ENCODE data around the gene DDR2. TPM values are rescaled to one million over a fixed set of nuclear protein-coding genes. Genes with fewer than 3 reads are reported as not detected.

DDR2 gene
- total and polyA plus RNA-seq, 12 donors, result 5.1 to 32.0 (median 20.8) TPM

DNA sequence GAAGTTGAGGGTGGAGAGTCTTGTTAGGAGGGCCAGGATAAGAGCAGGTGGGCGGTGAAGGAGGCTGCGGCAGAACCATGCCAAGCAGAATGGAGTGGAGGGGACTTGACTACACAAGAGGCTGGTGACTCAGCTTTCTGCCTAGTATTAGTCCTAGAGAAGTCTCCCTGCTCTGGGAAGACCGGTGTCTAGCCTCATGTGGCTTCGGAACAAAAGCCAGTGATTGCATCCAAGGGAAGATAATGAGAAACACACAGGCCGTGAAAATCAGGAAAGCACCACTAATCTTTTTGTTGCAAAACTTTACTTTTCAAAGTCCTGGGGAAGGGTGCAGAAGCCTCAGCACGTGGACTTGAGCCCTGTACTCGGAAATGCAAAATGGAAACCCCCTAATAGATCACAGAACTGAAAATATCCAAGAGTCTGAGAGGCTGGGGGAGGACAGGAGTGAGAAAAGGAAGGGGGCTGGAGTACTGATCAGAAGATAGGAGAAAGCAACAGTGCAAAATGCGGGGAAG, 31.4 kb downstream of the DDR2 start:
- Histone ChIP-seq H3K4me1 (peaks cover 0 to 20% (median 10%) of the 10 kb centered on the region in 9 donors), H3K27ac (peak overlapping the region in 2 of 10 donors; percentile 11 to 26), H3K9me3 (no peaks in the 10 kb centered on the region), H3K36me3 (no peaks in the 10 kb centered on the region), H3K4me3 (no peak overlapping the region), H3K27me3 (no peaks in the 10 kb centered on the region)
- ATAC-seq (peak in 5 of 8 donors; percentile 49 to 92 (median 59)), DNase-seq (no peak)
- intact Hi-C loops (cut with DNase I), result no loop called here
- TF ChIP-seq, protein P1, sequence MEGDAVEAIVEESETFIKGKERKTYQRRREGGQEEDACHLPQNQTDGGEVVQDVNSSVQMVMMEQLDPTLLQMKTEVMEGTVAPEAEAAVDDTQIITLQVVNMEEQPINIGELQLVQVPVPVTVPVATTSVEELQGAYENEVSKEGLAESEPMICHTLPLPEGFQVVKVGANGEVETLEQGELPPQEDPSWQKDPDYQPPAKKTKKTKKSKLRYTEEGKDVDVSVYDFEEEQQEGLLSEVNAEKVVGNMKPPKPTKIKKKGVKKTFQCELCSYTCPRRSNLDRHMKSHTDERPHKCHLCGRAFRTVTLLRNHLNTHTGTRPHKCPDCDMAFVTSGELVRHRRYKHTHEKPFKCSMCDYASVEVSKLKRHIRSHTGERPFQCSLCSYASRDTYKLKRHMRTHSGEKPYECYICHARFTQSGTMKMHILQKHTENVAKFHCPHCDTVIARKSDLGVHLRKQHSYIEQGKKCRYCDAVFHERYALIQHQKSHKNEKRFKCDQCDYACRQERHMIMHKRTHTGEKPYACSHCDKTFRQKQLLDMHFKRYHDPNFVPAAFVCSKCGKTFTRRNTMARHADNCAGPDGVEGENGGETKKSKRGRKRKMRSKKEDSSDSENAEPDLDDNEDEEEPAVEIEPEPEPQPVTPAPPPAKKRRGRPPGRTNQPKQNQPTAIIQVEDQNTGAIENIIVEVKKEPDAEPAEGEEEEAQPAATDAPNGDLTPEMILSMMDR (IDR thresholded peaks at IDR 0.05), result no peak
- WGBS, 2 donors, result 57 to 58% methylated on average over 8 of the region's 8 CpGs

DNA sequence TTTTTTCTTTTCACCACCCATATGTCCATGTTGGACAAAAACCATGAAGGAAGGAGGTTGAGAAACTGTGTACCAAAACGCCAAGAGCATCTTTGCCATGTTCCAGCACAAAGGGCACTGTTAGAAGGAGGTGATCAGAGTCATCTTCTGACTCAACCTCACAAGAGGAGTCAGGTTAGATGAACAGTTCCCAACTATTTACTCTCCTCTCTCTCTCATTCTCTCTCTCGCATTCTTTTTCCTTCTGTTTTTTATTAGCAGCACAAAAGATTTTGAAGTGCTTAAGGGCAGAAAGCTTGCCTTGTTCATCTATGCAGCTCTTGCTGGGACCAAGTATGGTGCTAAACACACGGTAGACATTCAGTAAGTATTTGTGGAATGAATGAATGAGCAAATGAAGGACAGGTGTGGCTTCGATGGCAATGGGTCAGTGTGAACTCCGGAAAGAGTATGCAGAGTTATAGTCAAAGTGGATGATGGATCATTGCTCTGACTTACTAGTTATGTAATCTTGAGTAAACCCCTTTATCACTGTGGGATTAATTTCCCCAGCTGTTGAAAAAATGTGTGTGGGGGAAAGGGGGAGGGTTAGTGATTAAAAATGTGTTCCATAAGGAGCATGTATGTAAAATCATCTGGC, 33.9 kb downstream of the DDR2 start:
- WGBS, 2 donors, result 72 to 77% methylated on average over 5 of the region's 5 CpGs
- intact Hi-C loops (cut with DNase I), result no loop called here
- DNase-seq, result no peak
- no peak for ATAC-seq
- Histone ChIP-seq H3K27ac (no peak overlapping the region), H3K9me3 (no peaks in the 10 kb centered on the region), H3K27me3 (no peaks in the 10 kb centered on the region), H3K4me1 (peaks cover 0 to 26% (median 10%) of the 10 kb centered on the region in 9 donors), H3K36me3 (no peaks in the 10 kb centered on the region), H3K4me3 (no peak overlapping the region)
- TF ChIP-seq, protein P1 (IDR thresholded peaks at IDR 0.05), result no peak

DNA sequence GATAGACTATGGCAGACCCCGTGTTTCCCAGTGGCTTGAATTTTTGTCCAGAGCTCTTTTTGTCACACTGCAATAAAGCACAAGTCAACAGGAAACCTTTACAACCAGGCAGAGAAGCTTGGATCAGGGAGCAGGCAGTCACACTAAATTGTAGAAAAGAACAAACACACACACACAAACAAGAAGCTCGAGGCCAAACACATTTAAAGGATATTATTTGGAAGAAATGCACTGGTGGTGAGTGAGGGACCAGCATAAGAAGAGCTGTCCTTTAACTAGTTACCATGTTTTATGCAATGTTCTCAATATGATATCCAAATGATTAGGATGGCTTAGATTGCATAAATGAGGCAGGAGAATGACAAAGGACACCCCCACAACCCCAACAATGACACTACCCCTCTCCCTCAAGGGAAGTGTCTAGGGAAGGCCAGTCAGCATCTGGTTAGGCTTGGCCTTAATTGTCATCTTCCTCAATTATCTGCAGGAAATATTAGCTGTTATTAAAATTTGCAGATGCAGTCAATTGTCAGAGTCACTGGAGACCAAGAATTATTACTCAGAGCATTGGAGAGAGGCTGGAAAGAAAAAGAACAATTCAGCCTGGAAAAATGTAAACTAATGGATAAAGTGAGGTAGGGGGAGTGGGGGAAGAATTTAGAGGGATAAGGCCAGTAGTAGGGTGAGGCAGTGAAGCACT, 35.3 kb downstream of the DDR2 start:
- no peak for DNase-seq
- peaks cover 0 to 32% (median 14%) of the 10 kb centered on the region in 9 donors for H3K4me1 ChIP-seq
- 54 to 62% methylated on average over 2 of the region's 2 CpGs for whole genome bisulfite sequencing, 2 donors

More for the DNA sequence above, 35.3 kb downstream of the DDR2 start:
- Histone ChIP-seq H3K27me3 (no peaks in the 10 kb centered on the region), H3K27ac (peak overlapping the region in 1 of 10 donors; percentile 13), H3K4me3 (no peak overlapping the region), H3K36me3 (no peaks in the 10 kb centered on the region), H3K9me3 (no peaks in the 10 kb centered on the region)
- ATAC-seq, result no peak
- TF ChIP-seq, protein P1 (IDR thresholded peaks at IDR 0.05), result no peak
- intact Hi-C loops (cut with DNase I), result no loop called here
